NCI-H1092 treated with DMSO at 0.1 percent for 48 hours (cell line): ENCODE data around the gene HIVEP3.

ENCODE experiments used
- DNase-seq: peaks from one replicate; lab custom pipeline; 2025; lab: John Stamatoyannopoulos, UW

Gene HIVEP3

DNA sequence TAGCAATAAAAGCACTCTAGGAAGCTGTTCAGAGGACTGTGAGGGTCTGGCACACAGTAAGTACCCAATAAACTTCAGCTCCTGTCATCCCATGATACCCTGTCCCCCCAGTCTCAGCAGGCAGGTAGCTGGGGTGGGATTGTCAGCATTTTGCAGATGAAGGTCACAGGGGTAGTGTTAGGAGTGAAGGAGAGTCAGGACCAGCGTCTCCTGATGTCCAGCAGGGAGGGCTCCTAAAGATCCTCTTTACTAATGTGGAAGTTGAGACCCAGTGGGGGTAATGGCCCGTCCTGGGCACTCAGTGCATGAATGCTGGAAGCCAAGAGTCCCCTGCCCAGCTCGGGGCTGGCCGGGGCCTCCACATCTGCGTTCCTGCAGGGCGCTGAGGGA is 402.9 kb downstream of the HIVEP3 start:
- no peak for DNase-seq

DNA sequence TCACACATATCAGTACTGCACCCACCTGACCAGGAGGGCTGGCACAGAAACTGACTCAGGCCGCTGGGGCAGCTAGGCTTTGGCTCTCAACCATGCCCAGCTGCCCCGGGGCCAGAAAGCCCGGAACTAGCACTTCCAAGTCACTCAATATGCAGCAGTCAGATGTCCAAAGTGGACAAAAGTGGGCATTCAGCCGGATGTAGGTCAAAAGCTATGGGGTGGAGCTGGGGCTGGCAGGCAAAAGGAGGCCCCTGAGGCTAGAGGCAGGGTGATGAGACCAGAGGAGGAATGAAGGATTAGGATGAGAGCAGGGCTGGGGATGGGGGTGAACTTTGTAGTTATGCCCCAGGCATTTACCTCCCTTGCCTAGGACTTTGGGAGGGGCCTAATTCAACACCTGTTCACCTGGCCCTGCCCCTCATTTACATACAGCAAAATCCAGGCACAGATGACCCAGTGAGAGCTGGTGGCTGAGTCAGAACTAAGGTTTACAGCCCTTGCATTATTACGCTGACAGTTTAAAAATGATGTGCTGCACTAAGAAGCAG is 403.5 kb downstream of the HIVEP3 start:
- no peak for DNase-seq

DNA sequence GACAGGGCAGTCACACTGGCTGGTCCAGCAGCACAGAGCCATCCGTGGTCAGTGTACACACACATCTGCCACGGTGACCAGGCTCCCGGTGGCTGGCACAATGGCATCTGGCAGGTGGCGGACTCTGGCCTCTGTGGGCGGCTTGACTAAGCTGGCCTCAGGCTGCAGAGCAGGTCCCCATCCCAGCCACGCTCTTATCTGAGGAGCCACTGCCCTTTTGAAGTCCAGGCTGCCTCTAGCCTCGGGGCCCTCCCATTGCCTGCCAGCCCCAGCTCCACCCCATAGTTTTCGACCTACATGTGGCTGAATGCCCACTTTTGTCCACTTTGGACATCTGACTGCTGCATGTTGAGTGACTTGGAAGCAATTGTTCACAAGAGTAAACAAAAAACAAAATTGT is 404.3 kb downstream of the HIVEP3 start:
- no peak for DNase-seq

DNA sequence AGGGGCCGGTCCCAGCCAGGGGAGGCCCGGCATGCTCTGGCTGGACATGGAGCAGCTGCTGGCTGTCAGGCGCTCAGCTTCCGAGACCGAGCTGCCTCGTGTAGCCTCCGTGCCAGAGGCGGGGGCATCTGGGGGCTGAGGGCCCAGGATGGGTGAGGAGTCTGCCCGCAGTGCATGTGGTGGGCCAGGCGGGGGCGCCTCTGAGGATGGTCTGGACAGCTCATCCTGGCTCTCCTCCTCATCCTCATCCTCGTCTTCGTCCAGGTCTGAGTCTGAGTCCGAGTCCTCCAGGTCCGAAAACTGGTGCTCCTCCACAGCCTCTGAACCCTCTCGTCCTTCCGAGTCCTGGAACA is 405.4 kb downstream of the HIVEP3 start:
- DNase-seq, result no peak

DNA sequence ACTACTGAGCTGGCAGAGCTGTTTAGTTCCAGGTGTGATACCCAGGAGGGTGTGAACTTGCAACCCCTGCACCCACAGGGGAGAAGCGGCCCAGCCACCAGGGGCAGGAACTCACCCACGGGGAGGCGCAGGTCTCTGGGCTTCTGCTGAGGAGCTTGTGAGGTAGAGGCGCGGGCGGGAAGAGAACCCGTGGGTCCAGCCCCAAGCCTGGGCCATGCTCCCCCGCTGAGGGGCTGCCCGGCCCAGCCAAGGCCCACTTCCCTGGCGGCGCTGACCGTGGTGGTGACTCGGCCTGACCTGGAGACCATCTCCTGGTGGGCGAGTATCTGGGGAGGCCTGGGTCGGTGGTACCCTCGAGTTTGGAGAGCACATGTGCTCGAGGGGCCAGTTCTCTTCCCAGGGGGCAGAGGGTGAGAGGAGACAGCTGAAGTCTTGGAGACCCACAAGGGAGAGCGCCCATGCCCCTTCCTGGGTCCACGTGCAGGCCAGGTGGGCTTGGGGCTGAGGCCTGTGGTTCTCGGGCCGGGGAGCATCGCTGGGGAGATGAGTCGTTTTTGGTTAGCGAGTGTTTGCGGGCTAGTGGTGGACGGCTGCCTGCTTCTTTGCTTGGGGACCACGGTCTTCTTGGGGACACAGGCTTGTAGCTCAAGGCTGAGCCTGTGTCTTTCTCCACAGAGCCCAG is 405.9 kb downstream of the HIVEP3 start:
- DNase-seq, result no peak

DNA sequence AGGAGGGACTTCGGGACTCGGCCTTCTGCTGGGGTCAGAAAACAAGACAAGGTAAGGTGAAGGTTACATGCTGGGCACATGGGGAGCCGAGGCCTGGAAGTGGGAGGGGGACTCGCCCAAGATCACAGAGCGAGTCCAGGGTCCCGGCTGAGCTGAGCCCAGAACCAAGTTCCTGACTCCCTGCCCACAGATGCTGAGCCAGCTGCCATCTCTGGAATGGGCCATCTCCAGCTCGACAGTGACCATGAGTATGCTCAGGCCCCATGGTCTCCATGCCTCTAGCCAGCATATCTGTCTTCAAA is 407.5 kb downstream of the HIVEP3 start:
- DNase-seq, result no peak

DNA sequence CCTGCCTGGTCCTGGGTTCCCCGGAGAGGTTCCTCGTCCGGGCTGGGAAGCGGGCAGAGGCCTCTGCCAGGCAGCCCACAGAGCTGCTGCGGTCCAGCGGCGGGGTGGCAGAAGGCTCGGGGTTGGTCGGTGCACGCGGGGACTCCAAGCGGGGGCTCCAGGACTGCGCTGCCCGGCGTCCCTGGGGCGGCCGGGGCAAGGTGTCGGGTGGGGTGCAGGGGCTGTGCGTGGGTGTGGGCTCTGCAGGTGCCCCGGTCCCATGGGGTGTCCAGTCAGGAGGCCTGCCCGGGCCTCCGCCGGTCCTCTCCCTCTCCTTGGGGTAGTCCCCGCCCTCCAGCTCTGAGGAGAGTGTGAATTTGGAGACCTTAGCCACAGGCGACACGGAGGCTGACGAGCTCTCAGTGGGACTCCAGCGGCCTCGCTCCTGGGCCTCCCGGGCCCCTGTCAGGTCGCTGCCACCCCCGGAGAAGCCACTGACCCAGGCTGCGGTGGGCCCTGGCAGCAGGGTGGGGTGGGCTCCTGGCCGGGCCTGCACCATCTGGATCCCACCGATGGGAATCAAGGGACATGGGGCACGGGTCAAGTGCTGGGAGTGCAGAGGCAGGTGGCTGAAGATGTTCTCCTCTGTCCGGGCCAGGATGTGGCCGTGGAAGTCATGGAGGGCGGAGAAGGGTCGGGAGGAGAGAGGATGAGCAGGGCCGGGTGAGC is 408.0 kb downstream of the HIVEP3 start:
- no peak for DNase-seq

DNA sequence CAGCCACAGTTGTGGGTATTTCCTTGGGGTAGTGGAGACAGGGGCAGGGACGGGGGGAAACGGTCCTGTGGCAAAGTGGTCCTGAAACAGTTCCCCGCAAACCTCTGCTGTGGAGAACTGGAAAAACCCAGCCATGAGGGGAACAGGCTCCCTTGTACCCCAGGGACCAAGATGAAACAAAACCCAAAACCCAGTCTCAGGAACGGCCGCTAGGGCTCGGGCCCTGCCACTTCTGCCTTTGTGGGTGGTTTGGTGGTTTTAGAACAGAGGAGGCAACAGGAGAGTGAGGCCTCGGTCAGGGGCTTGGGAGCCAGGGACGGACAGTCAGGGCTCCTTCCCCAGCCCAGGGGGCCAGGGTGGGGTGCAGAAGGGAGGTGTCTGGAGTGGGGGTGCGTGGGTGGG is 409.5 kb downstream of the HIVEP3 start:
- DNase-seq, result no peak

DNA sequence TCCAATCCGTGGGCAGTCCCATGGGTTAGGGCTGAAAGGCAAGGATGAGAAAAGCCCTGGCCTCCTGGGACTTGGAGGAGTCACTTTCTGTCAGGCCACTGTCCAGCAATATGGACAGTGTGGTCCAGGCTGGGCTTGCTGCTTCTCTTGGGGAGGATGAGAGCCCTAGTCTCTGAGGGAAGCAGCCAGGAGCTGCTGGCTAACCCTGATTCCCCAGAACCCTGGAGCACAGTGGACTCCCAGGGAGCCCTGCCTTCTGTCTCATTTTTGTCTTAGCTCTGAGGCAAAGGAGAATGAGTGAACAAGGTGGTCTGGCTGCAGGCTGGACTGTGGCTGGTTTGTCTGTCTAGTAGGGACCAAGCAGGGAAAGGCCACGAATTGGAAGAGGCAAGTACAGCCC is 410.4 kb downstream of the HIVEP3 start:
- no peak for DNase-seq

DNA sequence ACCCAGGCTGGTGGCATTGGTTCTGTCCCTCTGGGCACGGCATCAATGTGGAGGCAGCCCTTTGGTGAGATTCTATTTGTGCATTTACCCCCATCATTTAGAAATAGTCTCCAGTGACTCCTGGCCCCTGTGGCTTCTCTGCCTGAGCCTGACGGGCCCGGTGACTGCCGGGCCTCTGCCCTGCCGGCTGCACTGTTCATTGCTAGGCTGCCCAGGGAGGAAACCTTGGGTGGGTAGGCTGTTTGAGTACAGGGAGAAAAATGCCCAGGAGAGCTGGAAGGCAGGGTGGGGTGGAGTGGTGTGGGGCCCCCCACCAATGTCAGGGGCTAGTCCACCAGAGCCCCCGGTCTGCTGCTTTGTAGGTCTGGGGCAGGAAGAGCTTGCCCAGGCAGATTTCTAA is 410.9 kb downstream of the HIVEP3 start:
- DNase-seq, result no peak

DNA sequence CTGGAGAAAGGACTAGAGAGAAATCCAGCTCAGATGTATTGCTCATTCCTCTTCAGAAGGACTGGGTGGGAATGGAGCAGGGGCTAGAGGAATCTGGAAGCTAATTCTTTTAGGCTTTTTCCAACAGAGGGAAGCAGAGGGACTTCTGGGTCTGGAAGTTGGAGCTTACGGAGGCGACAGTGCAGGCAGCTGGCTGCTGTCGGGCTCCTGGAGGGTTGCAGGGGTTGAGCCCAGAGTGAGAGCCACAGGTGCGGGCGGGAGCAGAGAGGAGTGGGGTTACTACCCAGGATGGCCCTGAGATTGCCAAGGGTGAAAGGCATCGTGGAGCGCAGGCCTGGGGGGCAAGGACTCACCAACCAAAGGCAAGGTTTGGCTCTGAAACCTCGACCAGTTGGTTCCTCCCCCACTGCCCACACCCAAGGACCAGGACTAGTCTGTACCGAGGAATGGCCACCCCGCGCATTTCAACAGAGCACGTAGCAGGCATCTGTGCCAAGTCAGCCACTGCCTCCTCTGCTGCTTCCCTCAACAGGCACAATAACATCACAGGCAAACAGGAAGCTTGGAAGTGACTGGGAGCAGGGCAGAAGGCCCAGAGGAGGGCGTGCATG is 411.5 kb downstream of the HIVEP3 start:
- DNase-seq, result no peak

DNA sequence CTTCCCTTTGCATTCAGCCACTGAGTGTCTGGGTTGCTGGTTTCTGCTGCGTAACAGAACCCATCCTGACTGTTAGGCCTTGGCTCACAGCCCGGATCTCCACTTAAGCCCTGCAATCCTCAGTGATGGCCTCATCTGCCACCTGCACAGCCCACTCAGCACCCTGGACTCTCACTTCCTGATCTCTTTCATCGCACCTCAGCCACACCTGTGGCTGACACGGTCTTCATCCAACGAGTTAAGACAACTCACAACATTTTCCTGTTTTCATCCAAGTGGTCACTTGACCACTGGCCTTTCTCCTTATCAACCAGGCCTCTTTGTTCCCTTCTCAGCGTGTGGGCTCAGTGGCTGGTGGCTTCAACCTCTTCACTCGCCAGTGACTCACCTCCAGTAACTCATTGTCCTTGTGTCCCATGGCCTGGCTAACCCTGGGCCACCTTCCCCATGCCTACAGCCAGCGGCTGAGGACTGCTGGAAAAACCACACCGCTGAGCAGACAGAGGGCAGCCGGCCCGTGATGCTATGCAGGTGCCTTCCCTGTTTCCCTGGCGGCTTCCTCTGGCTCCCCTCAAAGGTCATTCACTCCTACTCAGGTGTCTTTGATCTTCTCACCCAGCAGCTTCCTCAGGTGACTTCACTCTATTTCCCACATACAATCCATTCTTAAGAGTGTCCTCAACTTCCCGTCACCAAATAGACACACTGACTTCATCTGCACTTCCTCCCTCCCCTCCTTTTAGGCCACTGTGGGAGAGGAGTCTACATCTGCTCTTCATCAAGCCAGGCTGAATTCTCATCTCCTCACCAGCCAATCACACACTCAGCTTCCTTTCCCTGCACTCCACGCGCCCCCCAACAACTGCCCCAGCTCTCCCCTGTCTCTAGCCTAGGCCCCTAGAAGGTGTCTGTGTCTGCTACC is 414.3 kb downstream of the HIVEP3 start:
- peak; percentile 22 for DNase-seq

DNA sequence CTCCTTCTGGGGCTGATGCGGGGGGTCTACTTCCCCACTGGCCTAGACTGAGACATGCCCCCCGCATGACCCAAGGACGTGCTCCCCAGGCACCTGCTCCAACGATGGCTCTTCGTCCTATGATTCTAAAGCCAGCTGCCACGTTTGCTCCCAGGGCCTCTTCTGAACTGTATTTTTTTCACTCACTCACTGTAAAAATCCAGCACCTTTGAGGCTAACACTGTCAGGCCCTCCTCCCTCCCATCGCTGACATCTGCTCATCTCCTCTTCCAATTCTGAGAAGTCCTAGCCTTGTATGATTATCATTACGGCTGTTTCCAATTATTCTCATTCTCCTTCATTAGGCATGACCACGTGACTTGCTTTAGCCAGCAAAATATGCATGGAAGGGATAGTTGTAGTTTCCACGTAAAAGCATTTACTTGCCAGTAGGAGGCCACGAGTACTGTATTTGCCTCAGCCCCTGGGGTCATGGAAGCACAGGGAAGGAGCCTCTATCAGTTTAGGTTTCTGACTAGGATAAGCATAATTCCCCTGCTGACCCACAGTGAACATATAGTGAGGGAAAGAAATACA is 415.1 kb downstream of the HIVEP3 start:
- no peak for DNase-seq

DNA sequence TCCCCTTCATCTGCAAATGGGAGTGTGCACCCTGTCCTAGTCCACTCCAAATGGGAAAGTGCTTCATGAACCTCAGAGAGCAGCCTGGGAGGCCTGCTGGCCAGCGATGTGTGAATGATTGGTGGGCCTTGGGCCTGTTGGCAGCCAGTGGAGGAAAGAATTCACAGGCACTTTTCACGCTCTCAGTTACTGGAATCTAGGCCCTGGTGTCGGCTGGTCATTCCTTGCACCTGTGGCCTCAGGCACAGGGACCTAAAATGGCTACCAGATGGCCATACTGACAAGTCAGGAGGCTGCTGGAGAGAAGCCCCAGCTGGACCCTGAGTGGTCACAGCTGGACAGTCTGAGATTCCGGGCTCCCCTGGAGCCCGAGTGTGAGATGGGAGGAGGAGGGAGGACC is 415.8 kb downstream of the HIVEP3 start:
- DNase-seq, result no peak

DNA sequence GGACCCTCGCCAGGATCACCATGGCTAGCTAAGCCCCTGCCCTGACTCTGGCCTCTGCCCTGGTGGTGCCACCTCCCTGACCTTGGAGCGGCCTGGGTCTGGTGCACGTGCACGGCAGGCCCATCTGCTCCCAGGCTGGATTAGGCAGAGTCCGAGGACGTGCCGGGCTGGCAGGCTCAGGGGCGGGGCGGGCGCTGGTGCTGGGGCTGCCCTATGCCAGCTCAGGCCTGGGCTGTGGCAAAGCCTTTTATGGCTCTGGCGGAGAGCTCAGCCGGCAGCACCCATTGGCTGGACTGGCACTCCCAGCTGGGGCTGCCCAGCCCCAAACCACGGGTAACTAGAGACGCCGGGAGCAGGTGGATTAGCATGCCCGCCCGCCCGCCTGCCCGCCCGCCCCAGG is 417.1 kb downstream of the HIVEP3 start:
- DNase-seq, result no peak

DNA sequence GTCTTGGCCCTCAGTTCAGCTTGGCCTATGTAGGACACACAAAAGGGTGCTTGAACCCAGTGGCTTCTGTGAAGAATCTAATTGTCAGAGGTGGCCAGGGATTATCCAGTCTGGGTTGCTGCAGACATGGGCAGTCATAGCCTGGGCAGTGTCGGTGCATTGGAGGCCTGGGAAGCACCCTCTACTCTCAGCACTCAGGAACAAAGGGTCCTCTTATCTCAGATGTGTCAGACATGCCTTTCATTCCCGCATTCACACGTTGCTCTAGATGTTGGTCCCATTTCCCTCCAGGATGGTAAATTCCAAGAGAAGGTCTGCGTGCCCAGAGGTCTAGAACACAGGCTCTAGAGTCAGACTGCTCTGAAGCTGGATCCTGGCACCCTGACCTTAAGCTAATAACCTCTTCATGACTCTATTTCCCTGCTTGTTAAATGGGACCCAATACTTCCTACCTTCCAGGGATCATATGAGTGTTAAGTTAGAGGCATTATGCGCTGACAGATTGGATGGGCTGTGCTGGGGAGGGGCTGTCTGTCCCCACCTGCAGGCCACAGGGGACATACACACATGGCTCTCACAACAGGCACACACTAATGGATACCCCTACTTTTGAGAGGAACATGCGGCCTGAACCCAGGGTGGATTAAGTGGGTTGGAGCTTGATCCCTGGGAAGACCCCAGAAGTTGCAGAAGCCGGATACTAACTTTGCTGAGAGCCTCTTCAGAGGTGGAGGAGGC is 417.8 kb downstream of the HIVEP3 start:
- no peak for DNase-seq

DNA sequence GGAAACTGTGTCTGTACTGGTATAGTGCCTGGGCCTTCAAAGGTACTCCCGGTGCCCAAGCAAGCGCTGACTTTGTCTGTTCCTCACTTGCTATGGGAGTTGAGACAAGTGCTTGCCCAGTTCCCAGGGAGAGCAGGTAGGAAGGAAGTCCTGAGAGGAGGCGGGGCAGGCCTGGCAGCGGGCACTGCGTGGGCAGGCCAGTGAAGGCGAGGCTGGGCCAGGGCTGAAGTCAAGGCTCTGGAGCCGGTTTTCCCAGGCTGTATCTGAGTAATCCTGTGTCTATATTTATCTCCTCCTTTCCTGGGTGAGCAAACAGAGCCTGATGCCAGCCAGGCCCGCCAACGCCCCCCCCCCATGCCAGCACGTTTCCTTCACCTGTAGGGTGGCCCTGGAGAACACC is 418.3 kb downstream of the HIVEP3 start:
- no peak for DNase-seq

DNA sequence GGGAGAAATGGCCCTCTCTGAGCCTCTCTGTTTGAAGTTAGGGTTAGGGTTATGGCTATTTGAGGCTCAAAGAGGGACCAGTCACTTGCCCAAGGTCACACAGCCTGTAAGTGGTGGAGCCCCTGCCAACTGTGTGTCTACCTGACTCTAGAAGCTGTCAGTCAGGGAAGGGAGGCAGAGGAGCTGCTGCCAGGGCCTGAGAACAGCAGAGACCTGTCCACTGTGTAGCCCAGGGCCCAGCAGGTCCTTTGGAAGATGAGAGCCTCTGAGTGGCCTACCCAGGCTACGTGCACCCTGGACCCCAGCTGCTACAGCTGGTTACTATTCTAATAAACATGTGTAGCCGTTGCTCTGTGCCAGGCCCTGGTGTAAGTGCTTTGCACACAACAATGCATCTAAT is 419.1 kb downstream of the HIVEP3 start:
- DNase-seq, result no peak

DNA sequence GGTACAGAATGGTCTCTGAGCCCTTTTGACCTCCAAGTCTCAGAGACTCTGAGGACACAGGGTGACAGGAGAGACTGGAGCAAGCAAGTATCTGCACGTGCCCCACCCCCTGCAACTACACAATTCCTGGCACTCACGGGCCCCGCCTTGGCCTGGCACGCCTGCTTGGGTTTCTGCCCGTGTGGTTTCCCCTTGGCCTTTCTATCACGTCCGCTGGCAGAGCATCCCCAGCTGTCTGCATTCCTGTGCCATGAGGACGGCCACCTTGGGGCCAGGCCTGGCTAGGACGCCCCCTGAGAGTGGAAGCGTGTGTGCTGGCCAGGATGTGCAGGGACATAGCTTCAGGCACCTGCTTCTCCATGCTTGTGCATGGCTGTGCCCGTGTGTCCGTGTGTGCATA is 419.9 kb downstream of the HIVEP3 start:
- DNase-seq, result no peak

DNA sequence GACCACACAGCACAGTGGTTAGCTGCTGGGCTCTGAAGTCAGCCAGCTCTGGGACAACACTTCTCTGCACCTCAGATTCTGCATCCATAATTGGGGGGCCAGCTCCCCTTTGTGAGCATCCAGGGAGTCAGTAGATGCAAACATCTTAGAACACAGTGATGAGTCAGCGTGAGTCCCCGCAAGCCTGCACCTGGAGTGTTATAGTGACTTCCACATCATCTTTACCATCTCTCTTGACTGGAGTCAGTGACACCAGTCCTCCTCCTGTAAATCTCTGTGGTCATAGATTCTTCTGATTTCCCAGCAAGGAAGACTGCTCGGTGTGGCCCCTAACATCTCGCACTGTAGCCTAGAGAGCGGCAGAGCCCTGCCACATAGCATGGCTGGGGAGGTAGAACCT is 420.3 kb downstream of the HIVEP3 start:
- no peak for DNase-seq

DNA sequence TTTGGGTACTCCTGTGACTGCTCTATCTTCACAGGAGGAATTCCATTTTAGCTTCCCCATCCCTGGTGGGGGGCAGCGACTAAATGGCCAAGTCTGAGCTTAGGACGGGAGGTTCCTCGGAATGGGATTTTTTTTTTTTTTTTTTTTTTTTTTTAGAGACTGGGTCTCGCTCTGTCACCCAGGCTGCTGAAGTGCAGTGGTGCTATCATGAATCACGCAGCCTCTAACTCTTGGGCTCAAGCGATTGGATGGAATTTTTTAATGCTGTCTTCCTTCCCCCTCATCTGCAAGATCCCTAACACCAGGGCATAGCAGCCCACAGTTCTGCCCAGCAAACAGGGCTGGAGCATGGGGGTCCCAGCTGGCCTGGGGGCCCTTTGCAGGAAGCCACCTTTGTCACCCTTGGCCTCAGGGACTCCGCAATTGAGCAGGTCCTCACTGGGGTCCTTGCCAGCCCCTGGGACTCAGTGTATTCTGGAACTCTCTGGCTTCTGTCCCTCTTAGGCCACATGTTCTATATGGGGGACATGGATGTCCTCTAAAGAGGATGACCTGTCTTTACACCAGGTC is 421.2 kb downstream of the HIVEP3 start:
- no peak for DNase-seq
